Coronary artery (tissue), 2 donors: Measurements from ENCODE around the gene RHOG.
A peak's percentile ranks its signal among the peaks of the same experiment; 100 is the strongest.

ENCODE experiments used
- DNase-seq: peaks from one replicate; pipeline ENCODE4 v3.0.0-alpha.2; 2017; ENCODE audit warnings: low spot score
- H3K27ac ChIP-seq, 2 donors: fragments of 200-600 bp; sonication (generic); one replicate each; pipeline ENCODE4 v1.5.1; 2016 to 2019
- H3K4me3 ChIP-seq: fragments of 200-600 bp; sonication (generic); 2 replicates; pipeline ENCODE4 v1.5.1; 2016; ENCODE audit warnings: mild to moderate bottlenecking, moderate library complexity
- CTCF ChIP-seq: fragments of 200-600 bp; sonication (generic); IDR thresholded peaks from one replicate; pipeline ENCODE4 v1.5.1; 2019; ENCODE audit warnings: antibody characterized with exemption

Gene RHOG

GRCh38 chr11:3810446-3810845, 30.3 kb downstream of the RHOG start:
- no peak for TF ChIP-seq CTCF
- Histone ChIP-seq H3K27ac (no peak overlapping the region), H3K4me3 (no peak overlapping the region)
- DNase-seq, result no peak

DNA sequence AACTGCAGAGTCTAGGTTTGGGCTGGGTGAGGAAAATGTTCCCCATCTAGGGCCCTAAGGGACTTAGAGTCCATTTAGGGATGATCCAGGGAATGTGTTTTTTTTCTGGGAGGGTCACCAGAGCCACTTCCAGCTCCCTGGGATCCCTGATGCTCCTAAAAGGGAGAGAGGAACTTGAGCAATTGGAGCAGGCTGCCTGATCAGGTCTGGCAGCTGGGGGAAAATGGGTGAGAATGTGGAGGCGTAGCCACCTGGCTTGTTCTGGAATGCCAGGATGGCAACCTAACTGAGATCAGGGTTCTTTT, 31.2 kb downstream of the RHOG start:
- no peak for TF ChIP-seq CTCF
- Histone ChIP-seq H3K4me3 (no peak overlapping the region), H3K27ac (no peak overlapping the region)
- DNase-seq, result no peak

DNA sequence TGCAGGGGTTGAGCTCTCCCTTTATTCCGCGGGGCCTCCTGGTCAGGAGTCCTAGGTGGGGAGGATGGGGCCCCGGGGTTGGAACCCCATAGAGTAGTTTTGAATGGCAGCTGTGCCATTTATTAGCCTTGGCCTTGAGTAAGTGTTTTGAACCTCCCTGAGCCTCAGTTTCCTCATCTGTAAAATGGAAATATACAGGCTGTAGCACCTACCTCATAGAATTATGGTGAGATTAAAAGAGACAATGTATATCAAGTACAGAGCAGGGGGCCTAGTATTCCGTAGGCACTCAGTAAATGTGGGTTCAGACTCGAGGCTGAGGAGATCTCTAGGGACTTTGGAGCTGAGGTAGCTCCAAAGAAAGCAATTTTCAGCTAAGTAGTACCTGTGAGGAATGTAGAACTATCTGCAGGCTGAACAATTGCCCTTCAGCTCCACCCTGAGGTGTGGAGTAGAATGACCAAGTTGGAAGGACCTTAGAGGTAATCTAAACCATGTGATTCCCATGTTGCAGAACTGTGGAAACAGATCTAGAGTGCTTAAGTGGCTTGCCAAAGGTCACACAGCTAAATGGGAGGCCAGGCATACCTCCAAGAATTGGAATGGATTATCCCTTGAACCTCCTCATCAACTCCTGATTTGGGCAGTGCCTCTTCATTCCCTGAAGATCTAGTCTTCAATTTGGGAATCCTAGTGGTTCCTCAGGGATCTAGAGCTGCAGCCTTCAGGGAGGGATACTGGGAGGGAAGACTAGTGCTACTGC, 31.7 kb downstream of the RHOG start:
- TF ChIP-seq CTCF, result no peak
- no peak for DNase-seq
- Histone ChIP-seq H3K4me3 (peak overlapping the region; percentile 77), H3K27ac (peak overlapping the region in 1 of 2 donors; percentile 24)

- H3K27ac ChIP-seq, result peak within 1 kb of the TSS; percentile 24 to 46
- TF ChIP-seq CTCF, result peak; percentile 67
- H3K4me3 ChIP-seq, result peak within 1 kb of the TSS; percentile 77
- no peak for DNase-seq
Observed at GRCh38 chr11:3807909-3808860, 32.6 kb downstream of the RHOG start, which contains the start of gene PGAP2. PGAP2 (plus strand) TSS chr11:3808560; CDS start chr11:3811260, 2,700 bp downstream.

GRCh38 chr11:3803726-3804495, 36.8 kb downstream of the RHOG start:
- no peak overlapping the region for H3K4me3 ChIP-seq
- TF ChIP-seq CTCF, result no peak
- no peak overlapping the region for H3K27ac ChIP-seq
- no peak for DNase-seq

GRCh38 chr11:3802011-3802790, 38.6 kb downstream of the RHOG start:
- no peak for TF ChIP-seq CTCF
- no peak overlapping the region for H3K27ac ChIP-seq
- no peak overlapping the region for H3K4me3 ChIP-seq
- no peak for DNase-seq
